A673 (cell line): ENCODE results near the gene CDK11B. TPM values are rescaled to one million over a fixed set of nuclear protein-coding genes. Genes with fewer than 3 reads are reported as not detected.

Source experiments
- BruUV-seq: library from RNA; stranded (reverse); fragments of 400-500 nt; replicated peaks from 2 replicates; lab custom pipeline; 2021; lab: Mats Ljungman, UMichigan
- CTCF ChIA-PET: fragments of 300-600 bp; sonication (Branson Sonifier 250); formaldehyde crosslinking; loops from one replicate; lab custom pipeline; 2022; ENCODE audit warnings: antibody characterized with exemption; lab: Charles Lee
- POLR2A ChIA-PET: fragments of 300-600 bp; sonication (Branson Sonifier 250); formaldehyde crosslinking; loops from one replicate; lab custom pipeline; 2022; ENCODE audit warnings: antibody characterized with exemption; ENCODE audit not compliant: low non-redundant PET; lab: Charles Lee
- DNase-seq: peaks from one replicate; pipeline ENCODE4 v3.0.0-alpha.2; 2015; ENCODE audit warnings: low spot score
- H3K27ac ChIP-seq: fragments of 200-600 bp; sonication (generic); 2 replicates; pipeline ENCODE4 v1.5.1; 2016; ENCODE audit warnings: mixed run types, low read depth, mild to moderate bottlenecking, mixed read lengths, antibody characterized with exemption, low read length; ENCODE audit not compliant: poor library complexity, severe bottlenecking
- H3K27me3 ChIP-seq: fragments of 200-600 bp; sonication (generic); replicated peaks from 2 replicates; pipeline ENCODE4 v1.6.1; 2017; ENCODE audit warnings: mixed run types, low read depth, mild to moderate bottlenecking, mixed read lengths, antibody characterized with exemption, low read length; ENCODE audit not compliant: insufficient read depth, poor library complexity
- H3K36me3 ChIP-seq: fragments of 200-600 bp; sonication (generic); 2 replicates; pipeline ENCODE4 v1.6.1; 2016; ENCODE audit warnings: mixed run types, mild to moderate bottlenecking, mixed read lengths, antibody characterized with exemption, low read length; ENCODE audit not compliant: insufficient read depth, poor library complexity, severe bottlenecking
- H3K4me1 ChIP-seq: fragments of 200-600 bp; sonication (generic); 2 replicates; pipeline ENCODE4 v1.6.1; 2017; ENCODE audit warnings: mixed run types, mild to moderate bottlenecking, mixed read lengths, antibody characterized with exemption, low read length; ENCODE audit not compliant: insufficient read depth, poor library complexity, severe bottlenecking
- H3K4me3 ChIP-seq: fragments of 200-600 bp; sonication (generic); 2 replicates; pipeline ENCODE4 v1.5.1; 2016; ENCODE audit warnings: low read depth, mixed run types, mild to moderate bottlenecking, mixed read lengths, low read length; ENCODE audit not compliant: poor library complexity, severe bottlenecking
- H3K9me3 ChIP-seq: fragments of 200-600 bp; sonication (generic); 2 replicates; pipeline ENCODE4 v1.6.1; 2016; ENCODE audit warnings: mixed run types, low read depth, mild to moderate bottlenecking, mixed read lengths, antibody characterized with exemption, low read length; ENCODE audit not compliant: poor library complexity, severe bottlenecking
- CTCF ChIP-seq: fragments of 300-800, 200-600 bp; sonication (generic); conservative IDR thresholded peaks from 2 replicates; pipeline ENCODE4 v1.5.1; 2017; ENCODE audit warnings: low read depth, mild to moderate bottlenecking, antibody characterized with exemption, low read length, moderate library complexity, mixed read lengths
- EZH2 ChIP-seq: fragments of 200-600 bp; sonication (generic); IDR thresholded peaks from 2 replicates; pipeline ENCODE4 v1.6.1; 2017; ENCODE audit warnings: borderline replicate concordance, low read depth, mild to moderate bottlenecking, mixed read lengths, antibody characterized with exemption, low read length; ENCODE audit not compliant: poor library complexity, severe bottlenecking
- intact Hi-C: fragments of 100-400 bp; cut with micrococcal nuclease; formaldehyde crosslinking; loops from one replicate; pipeline ENCODE4 v1.10.0; 2022; ENCODE audit not compliant: unreplicated experiment
- total RNA-seq: library from RNA; stranded (reverse); gene quantifications from 2 replicates; pipeline ENCODE4 v1.2.3, GENCODE V29; 2021

Gene CDK11B
- total RNA-seq, 1 experiment from 2014 or later: 38.1 TPM

GRCh38 chr1:1615256-1616044 lies 43.4 kb downstream of the CDK11B start, which contains the start of gene MIB2:
MIB2 (plus strand) TSS chr1:1615500; CDS start chr1:1623453, 7,953 bp downstream.
- H3K27ac ChIP-seq: peak within 1 kb of the TSS; percentile 100
- peak; percentile 99 for DNase-seq
- no TSS peak for BruUV-seq
- peak within 1 kb of the TSS; percentile 90 for H3K4me3 ChIP-seq
- peaks cover 7% of the 10 kb centered on the region for H3K4me1 ChIP-seq
- intact Hi-C loops: no loop called here
- POLR2A ChIA-PET: interaction anchor here (0.6 kb wide), 2 partner anchors 16 to 784 kb away, joined by 3 to 4 read pairs; no protein-coding TSS in a partner anchor
- no peaks in the 10 kb centered on the region for H3K9me3 ChIP-seq
- TF ChIP-seq CTCF: no peak
- no peak for TF ChIP-seq EZH2
- CTCF ChIA-PET: no interaction called here
- no peaks in the 10 kb centered on the region for H3K27me3 ChIP-seq
- no peaks in the 10 kb centered on the region for H3K36me3 ChIP-seq

GRCh38 chr1:1614954-1615255 lies 43.9 kb downstream of the CDK11B start:
- Histone ChIP-seq H3K27ac (peak overlapping the region; percentile 100), H3K4me3 (peak overlapping the region; percentile 90), H3K36me3 (no peaks in the 10 kb centered on the region), H3K4me1 (peaks cover 7% of the 10 kb centered on the region), H3K9me3 (no peaks in the 10 kb centered on the region), H3K27me3 (no peaks in the 10 kb centered on the region)
- TF ChIP-seq CTCF: no peak
- no peak for TF ChIP-seq EZH2
- no TSS peak for BruUV-seq
- no peak for DNase-seq
- intact Hi-C loops: no loop called here
- ChIA-PET CTCF (no interaction called here), POLR2A (no interaction called here)

- intact Hi-C loops: no loop called here
- peak; percentile 58 for DNase-seq
- H3K27me3 ChIP-seq: no peaks in the 10 kb centered on the region
- peaks cover 7% of the 10 kb centered on the region for H3K4me1 ChIP-seq
- no peaks in the 10 kb centered on the region for H3K36me3 ChIP-seq
- TSS peak; percentile 62 for BruUV-seq
- POLR2A ChIA-PET: no interaction called here
- H3K4me3 ChIP-seq: peak overlapping the region; percentile 90
- H3K9me3 ChIP-seq: no peaks in the 10 kb centered on the region
- H3K27ac ChIP-seq: peak overlapping the region; percentile 100
- CTCF ChIA-PET: no interaction called here
- TF ChIP-seq CTCF (no peak), EZH2 (no peak)
Observed at GRCh38 chr1:1614204-1614953, 44.4 kb downstream of the CDK11B start.
